Upper lobe of right lung (tissue), 1 donor: ENCODE data around the gene BCAP31. TPM values are rescaled to one million over a fixed set of nuclear protein-coding genes. Genes with fewer than 3 reads are reported as not detected.

Experiments
- ATAC-seq: fragments of 200-7000 bp; cut with Tn5 transposase; one replicate; pipeline ENCODE4 v1.9.1; 2020; ENCODE audit warnings: mild to moderate bottlenecking, moderate library complexity
- DNase-seq: peaks from one replicate; pipeline ENCODE4 v3.0.0-alpha.2; 2020
- H3K27ac ChIP-seq: fragments of 200-600 bp; one replicate; pipeline ENCODE4 v1.8.0; 2022
- H3K27me3 ChIP-seq: fragments of 200-600 bp; one replicate; pipeline ENCODE4 v1.8.0; 2022; ENCODE audit warnings: mild to moderate bottlenecking
- H3K36me3 ChIP-seq: fragments of 200-600 bp; one replicate; pipeline ENCODE4 v1.8.0; 2022
- H3K4me1 ChIP-seq: fragments of 200-600 bp; one replicate; pipeline ENCODE4 v1.8.0; 2022
- H3K4me3 ChIP-seq: fragments of 200-600 bp; one replicate; pipeline ENCODE4 v1.8.0; 2022; ENCODE audit warnings: mild to moderate bottlenecking
- H3K9me3 ChIP-seq: fragments of 200-600 bp; one replicate; pipeline ENCODE4 v1.8.0; 2022
- CTCF ChIP-seq: fragments of 200-600 bp; IDR thresholded peaks from one replicate; pipeline ENCODE4 v1.8.0; 2022; ENCODE audit warnings: antibody characterized with exemption
- intact Hi-C: fragments of 100-400 bp; cut with DNase I; formaldehyde crosslinking; loops from one replicate; pipeline ENCODE4 v1.11.0; 2022
- total RNA-seq: library from RNA; stranded (reverse); fragmentation: NEBNext Ultra II Directional; extraction: Animal tissue kit (Norgen Biotek cat#: 25700); gene quantifications from one replicate; pipeline ENCODE4 v1.2.1, GENCODE V29; 2021
- donor health status: DM: no; HTN: yes; CAD: no; lungs with severe emphysema.

BCAP31 gene
- total RNA-seq, 1 donor from 2014 or later = 233 TPM

- no peak overlapping the region for H3K4me3 ChIP-seq
- no peak overlapping the region for H3K27ac ChIP-seq
- no peak for DNase-seq
- intact Hi-C loops = no loop called here
- H3K4me1 ChIP-seq = no peaks in the 10 kb centered on the region
- H3K36me3 ChIP-seq = no peaks in the 10 kb centered on the region
- no peak for ATAC-seq
- peaks cover 12% of the 10 kb centered on the region for H3K27me3 ChIP-seq
- no peak for TF ChIP-seq CTCF
- no peaks in the 10 kb centered on the region for H3K9me3 ChIP-seq
Observed at GRCh38 chrX:153667281-153667955, 56.8 kb downstream of the BCAP31 start.

- ATAC-seq (no peak), DNase-seq (no peak)
- Histone ChIP-seq H3K4me3 (no peak overlapping the region), H3K36me3 (no peaks in the 10 kb centered on the region), H3K27me3 (peaks cover 18% of the 10 kb centered on the region), H3K27ac (no peak overlapping the region), H3K4me1 (no peaks in the 10 kb centered on the region), H3K9me3 (no peaks in the 10 kb centered on the region)
- intact Hi-C loops = no loop called here
- no peak for TF ChIP-seq CTCF
Observed at GRCh38 chrX:153665726-153666306, 58.4 kb downstream of the BCAP31 start.

GRCh38 chrX:153662266-153662665 is 61.9 kb downstream of the BCAP31 start:
- DNase-seq = peak; percentile 73
- ATAC-seq = no peak
- no peaks in the 10 kb centered on the region for H3K4me1 ChIP-seq
- TF ChIP-seq CTCF = peak; percentile 45
- intact Hi-C loops = no loop called here
- peaks cover 18% of the 10 kb centered on the region for H3K27me3 ChIP-seq
- no peak overlapping the region for H3K27ac ChIP-seq
- no peaks in the 10 kb centered on the region for H3K36me3 ChIP-seq
- H3K9me3 ChIP-seq = no peaks in the 10 kb centered on the region
- no peak overlapping the region for H3K4me3 ChIP-seq

GRCh38 chrX:153659268-153659667 is 64.9 kb downstream of the BCAP31 start:
- no peaks in the 10 kb centered on the region for H3K9me3 ChIP-seq
- H3K4me1 ChIP-seq = no peaks in the 10 kb centered on the region
- no peak for TF ChIP-seq CTCF
- no peak overlapping the region for H3K27ac ChIP-seq
- H3K27me3 ChIP-seq = peaks cover 18% of the 10 kb centered on the region
- ATAC-seq = no peak
- no peaks in the 10 kb centered on the region for H3K36me3 ChIP-seq
- intact Hi-C loops = no loop called here
- DNase-seq = no peak
- no peak overlapping the region for H3K4me3 ChIP-seq

- H3K27ac ChIP-seq = no peak overlapping the region
- ATAC-seq (no peak), DNase-seq (no peak)
- intact Hi-C loops = no loop called here
- no peak for TF ChIP-seq CTCF
- H3K36me3 ChIP-seq = no peaks in the 10 kb centered on the region
- H3K27me3 ChIP-seq = peaks cover 9% of the 10 kb centered on the region
- H3K9me3 ChIP-seq = no peaks in the 10 kb centered on the region
- H3K4me3 ChIP-seq = no peak overlapping the region
- no peaks in the 10 kb centered on the region for H3K4me1 ChIP-seq
Observed at GRCh38 chrX:153657161-153657560, 67.0 kb downstream of the BCAP31 start.
